Measurements from ENCODE around the gene VPS13D.

DNA sequence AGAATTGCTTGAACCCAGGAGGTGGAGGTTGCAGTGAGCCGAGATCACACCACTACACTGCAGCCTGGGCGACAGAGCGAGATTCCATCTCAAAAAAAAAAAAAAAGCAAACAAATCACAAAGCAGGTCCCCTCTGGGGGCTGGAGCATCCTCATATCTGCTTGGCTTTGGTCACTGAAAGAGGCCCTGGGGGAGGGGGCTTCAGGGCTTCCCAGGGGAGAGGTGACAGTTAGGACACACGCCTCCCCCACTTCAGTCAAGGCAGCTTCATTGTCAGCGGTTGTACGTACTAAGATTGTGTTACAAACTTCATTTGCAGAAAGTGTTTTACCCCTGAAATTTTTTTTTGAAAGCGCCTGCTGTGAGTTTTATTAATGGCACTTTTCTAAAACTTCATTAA is 257.7 kb downstream of the VPS13D start:
- TF ChIP-seq, protein P1, sequence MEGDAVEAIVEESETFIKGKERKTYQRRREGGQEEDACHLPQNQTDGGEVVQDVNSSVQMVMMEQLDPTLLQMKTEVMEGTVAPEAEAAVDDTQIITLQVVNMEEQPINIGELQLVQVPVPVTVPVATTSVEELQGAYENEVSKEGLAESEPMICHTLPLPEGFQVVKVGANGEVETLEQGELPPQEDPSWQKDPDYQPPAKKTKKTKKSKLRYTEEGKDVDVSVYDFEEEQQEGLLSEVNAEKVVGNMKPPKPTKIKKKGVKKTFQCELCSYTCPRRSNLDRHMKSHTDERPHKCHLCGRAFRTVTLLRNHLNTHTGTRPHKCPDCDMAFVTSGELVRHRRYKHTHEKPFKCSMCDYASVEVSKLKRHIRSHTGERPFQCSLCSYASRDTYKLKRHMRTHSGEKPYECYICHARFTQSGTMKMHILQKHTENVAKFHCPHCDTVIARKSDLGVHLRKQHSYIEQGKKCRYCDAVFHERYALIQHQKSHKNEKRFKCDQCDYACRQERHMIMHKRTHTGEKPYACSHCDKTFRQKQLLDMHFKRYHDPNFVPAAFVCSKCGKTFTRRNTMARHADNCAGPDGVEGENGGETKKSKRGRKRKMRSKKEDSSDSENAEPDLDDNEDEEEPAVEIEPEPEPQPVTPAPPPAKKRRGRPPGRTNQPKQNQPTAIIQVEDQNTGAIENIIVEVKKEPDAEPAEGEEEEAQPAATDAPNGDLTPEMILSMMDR (IDR thresholded peaks at IDR 0.05; ENCODE audit: low read length) = no peak
- TF ChIP-seq EZH2 (IDR thresholded peaks at IDR 0.05; ENCODE audit: borderline replicate concordance, low read length) = no peak
